HG03354 (cell line): ENCODE data around the gene PLCG1.

ENCODE experiments used
- ATAC-seq: cut with Tn5 transposase; IDR thresholded peaks from one replicate; pipeline ENCODE4 v1.9.1; 2021; ENCODE audit warnings: mild to moderate bottlenecking; ENCODE audit not compliant: unreplicated experiment, poor library complexity, severe bottlenecking

The PLCG1 gene

DNA sequence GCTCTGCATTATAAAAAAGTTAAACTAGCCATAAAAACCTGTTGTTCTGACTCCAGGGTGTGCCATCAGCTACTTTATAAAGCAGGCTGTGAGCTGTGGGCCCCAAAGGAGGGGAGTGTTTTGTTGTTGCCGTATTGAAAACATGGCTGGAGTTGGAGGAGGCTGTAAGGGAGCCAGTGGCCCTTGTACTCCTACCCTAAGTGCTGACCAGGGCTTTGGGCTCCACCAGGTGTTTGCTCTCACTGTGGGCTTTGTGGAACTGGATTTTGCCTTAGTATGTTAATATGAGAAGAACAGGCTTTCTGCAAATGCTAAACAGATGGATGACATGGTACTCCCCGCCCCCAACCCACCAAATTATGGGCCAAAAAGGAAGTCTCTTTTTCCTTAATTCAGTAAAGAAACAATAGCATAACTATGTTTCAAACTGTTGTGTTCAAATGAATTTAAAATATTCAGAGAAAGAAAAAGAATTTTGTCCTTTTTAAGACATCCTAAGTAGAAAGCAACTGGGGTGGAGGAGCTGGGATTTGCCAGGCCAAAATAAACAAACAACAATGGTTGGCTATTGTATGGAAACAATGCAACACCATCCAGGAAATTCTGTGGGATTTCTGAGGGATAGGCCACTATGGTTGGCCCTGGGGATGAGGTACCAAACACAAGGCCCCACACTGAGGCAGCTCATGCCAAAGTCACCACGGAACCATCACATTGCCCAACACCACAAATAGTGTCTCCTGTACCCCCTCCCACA lies 63.3 kb downstream of the PLCG1 start:
- no peak for ATAC-seq

DNA sequence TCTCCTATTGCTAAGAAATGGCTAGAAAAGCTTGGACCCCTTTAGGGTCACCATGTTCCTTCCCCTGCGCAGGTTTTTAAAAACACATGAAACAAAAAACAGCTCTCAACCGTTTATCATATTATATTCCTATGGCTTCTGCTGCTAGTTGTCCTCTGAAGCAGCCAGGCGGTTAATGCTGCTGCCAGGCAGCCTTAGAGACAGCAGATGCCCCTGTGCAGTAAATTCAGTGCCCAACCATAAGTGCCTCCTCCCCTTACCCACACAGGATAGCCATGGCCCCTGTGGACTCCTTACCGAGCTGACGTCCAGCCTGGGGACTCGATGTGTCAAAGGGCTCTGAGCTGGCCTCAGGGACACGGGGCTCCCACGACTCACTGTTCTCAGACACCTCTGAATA lies 64.4 kb downstream of the PLCG1 start:
- ATAC-seq, result no peak

GRCh38 chr20:41202426-41202825 lies 65.1 kb downstream of the PLCG1 start:
- ATAC-seq, result no peak

GRCh38 chr20:41203660-41204059 lies 66.3 kb downstream of the PLCG1 start:
- ATAC-seq, result no peak

GRCh38 chr20:41204304-41205265 lies 67.2 kb downstream of the PLCG1 start:
- no peak for ATAC-seq

GRCh38 chr20:41205313-41205712 lies 68.0 kb downstream of the PLCG1 start:
- no peak for ATAC-seq

- ATAC-seq, result no peak
These were observed 75.9 kb downstream of the PLCG1 start for GRCh38 chr20:41213150-41213820.

DNA sequence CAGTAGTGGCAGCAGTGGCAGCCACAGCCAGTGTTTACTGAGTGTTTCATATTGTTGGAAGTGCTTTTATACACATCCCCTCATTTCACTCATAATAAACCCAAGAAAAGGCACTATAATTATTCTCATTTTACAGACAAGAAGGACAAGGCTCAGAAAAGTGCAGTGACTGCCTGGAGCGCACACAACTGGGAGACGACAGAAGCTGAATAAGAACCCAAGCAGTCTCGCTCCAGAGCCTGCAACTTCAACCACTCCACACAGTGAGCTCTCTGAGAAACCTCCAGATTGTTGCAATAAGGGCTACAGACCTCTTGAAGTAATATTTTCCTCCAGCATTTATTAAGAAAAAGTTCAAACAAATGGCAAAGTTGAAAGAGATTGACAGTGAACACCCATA lies 76.9 kb downstream of the PLCG1 start:
- no peak for ATAC-seq

DNA sequence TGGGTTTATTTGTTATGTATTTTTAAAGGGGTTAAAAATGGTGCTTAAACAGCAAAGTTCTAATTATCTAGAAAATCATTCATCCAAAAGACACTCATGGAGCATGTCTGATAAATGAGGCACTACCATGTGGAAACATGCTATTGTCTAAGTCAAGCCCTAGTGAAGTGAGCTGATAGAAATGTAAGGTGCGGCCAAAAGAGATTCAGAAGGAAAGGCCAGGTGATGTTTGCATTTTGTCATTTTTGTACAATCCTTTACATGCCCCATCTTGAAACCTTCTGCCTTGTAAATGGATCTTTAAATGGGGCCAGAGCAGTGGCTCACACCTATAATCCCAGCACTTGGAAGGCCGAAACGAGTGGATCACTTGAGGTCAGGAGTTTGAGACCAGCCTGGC lies 77.3 kb downstream of the PLCG1 start:
- no peak for ATAC-seq

- ATAC-seq, result no peak
These were observed 80.1 kb downstream of the PLCG1 start for GRCh38 chr20:41217422-41217821.

- ATAC-seq, result no peak
These were observed 81.1 kb downstream of the PLCG1 start for GRCh38 chr20:41218466-41218865.

DNA sequence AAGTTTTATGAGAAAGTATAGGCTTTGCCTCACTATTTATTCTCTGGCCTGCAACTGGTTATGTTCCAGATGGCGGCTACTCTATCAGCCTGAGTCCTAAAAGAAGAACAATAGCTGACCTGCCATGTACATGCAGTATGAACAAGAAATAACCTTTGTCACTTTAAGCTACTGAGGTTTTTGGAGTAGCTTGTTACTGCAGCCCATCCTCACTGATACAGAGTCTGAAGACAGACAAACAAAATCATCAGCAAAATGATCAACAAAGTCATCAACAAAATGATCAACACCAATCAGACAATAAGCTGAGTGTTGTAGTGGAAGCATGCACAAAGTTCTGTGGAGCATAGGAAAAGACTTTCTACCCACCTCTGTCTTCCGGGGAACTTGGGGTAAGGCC lies 82.5 kb downstream of the PLCG1 start:
- no peak for ATAC-seq

DNA sequence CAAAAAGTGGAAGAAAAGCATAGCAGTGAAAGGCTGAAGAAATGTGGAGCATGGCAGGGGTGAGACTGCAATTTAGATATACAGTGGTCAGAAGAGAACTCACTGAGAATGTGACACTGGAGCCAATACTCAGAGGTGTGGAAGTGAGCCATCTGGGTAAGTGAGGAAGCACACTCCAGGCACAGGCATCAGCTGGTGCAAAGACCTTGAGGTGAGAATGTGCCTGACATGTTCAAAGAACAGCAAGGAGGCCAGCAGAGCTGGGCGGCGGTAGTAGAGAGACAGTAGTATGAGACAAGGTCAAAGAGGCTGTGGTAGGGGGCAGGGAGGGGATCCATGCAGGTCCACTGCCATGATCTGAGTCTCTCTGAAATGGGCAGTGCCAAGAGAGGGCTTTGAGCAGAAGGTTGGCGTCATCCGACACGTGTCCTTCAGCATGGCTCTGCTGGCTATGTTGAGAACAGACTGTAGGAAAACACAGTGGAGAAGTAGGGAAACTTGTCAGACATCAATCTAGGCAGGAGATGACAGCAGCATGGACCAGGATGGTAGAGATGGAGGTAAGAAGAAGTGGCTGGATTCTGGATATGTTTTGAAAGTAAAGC lies 84.4 kb downstream of the PLCG1 start:
- ATAC-seq, result no peak

DNA sequence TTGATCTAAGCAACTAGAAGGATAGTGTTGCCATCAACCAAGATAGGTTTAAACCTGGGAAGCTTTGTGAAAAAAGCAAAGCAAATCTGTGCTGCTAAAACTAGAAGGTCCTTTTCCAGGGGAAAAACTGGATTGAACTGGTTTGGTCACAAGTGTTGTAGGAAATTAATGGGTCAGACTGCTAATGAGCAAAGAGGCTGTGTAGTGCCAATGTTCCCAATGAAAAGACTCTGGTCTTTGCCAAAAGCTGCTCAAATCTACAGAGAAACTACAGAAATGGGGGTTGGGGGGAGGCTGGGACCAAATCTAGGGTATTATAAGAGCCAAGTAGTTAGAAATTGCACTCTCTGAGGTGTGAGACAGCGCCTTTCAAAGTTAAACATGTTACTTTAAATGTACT lies 85.0 kb downstream of the PLCG1 start:
- no peak for ATAC-seq

GRCh38 chr20:41222703-41223102 lies 85.4 kb downstream of the PLCG1 start:
- no peak for ATAC-seq

GRCh38 chr20:41223112-41223511 lies 85.8 kb downstream of the PLCG1 start:
- no peak for ATAC-seq

GRCh38 chr20:41224281-41224680 lies 86.9 kb downstream of the PLCG1 start:
- no peak for ATAC-seq

GRCh38 chr20:41225091-41225490 lies 87.7 kb downstream of the PLCG1 start:
- ATAC-seq, result no peak

DNA sequence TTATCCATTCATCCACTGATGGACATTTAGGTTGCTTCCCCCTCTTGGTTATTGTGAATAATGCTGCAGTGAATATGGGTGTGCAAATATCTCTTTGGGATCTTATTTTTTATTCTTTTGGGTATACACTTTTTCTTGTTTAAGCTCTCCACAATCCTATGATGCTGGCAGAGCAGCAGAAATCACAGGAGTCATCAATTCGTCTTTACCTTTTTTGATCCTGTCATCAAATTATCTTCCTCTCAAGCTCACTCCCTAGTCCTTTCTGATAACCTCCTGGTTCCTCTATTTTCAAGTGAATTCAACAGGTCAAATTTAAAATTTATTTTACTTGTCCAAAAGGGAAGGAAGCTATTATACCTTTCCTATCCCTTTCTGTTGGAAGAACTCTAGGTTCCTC lies 89.1 kb downstream of the PLCG1 start:
- no peak for ATAC-seq
